Left lung (tissue), 10 donors: ENCODE results near the gene FBXW7. TPM values are rescaled to one million over a fixed set of nuclear protein-coding genes. Genes with fewer than 3 reads are reported as not detected.

Experiments used
- ATAC-seq: fragments of 200-7000 bp; cut with Tn5 transposase; one replicate; pipeline ENCODE4 v1.9.1; 2020; ENCODE audit warnings: moderate library complexity
- DNase-seq, 4 donors: peaks; one replicate each; pipeline ENCODE4 v3.0.0-alpha.2; 2013 to 2020
- H3K27ac ChIP-seq, 2 donors: fragments of 200-600 bp; sonication (generic) in 1 of 2; one replicate each; pipeline versions ENCODE4 v1.5.0 to v1.8.0; 2020 to 2021
- H3K27me3 ChIP-seq, 2 donors: fragments of 200-600 bp; sonication (generic) in 1 of 2; one replicate each; pipeline versions ENCODE4 v1.5.0 to v1.8.0; 2020 to 2021
- H3K36me3 ChIP-seq, 2 donors: fragments of 200-600 bp; sonication (generic) in 1 of 2; one replicate each; pipeline versions ENCODE4 v1.5.0 to v1.8.0; 2020 to 2021
- H3K4me1 ChIP-seq, 2 donors: fragments of 200-600 bp; one replicate each; pipeline ENCODE4 v1.8.0; 2021
- H3K4me3 ChIP-seq, 2 donors: fragments of 200-600 bp; sonication (generic) in 1 of 2; one replicate each; pipeline versions ENCODE4 v1.5.0 to v1.8.0; 2020 to 2021; ENCODE audit warnings: mild to moderate bottlenecking in 1 of 2
- H3K9me3 ChIP-seq, 2 donors: fragments of 200-600 bp; sonication (generic) in 1 of 2; one replicate each; pipeline versions ENCODE4 v1.5.0 to v1.8.0; 2020 to 2021
- CTCF ChIP-seq, 2 donors: fragments of 200-600 bp; sonication (generic) in 1 of 2; IDR thresholded peaks; one replicate each; pipeline versions ENCODE4 v1.5.0 to v1.8.0; 2021; ENCODE audit warnings: antibody characterized with exemption in 2 of 2
- intact Hi-C, 2 donors: fragments of 100-400 bp; cut with DNase I; formaldehyde crosslinking; loops; one replicate each; pipeline versions ENCODE4 v1.11.2 to v1.14.2; 2022
- polyA plus RNA-seq, 6 donors: library from polyadenylated mRNA; unstranded; fragments of 120-200 nt; gene quantifications; one replicate each; pipeline ENCODE4 v1.2.1, GENCODE V29; 2013; ENCODE audit not compliant: insufficient read length in 6 of 6
- total RNA-seq, 2 donors: library from RNA; stranded (reverse); fragmentation: NEBNext Ultra II Directional; extraction: Animal tissue kit (Norgen Biotek cat#: 25700); gene quantifications; one replicate each; pipeline ENCODE4 v1.2.1, GENCODE V29; 2021
- donor health status: DM: no; HTN: yes; CAD: no.
- donor health status: DM: no; HTN: no; CAD: no.

Gene FBXW7
- total and polyA plus RNA-seq, 8 donors: 29.0 to 39.7 (median 34.7) TPM

- Histone ChIP-seq H3K4me3 (no peak overlapping the region), H3K36me3 (peaks cover 0 to 4% of the 10 kb centered on the region in 2 donors), H3K27me3 (no peaks in the 10 kb centered on the region), H3K4me1 (peaks cover 0 to 16% of the 10 kb centered on the region in 2 donors), H3K27ac (no peak overlapping the region), H3K9me3 (no peaks in the 10 kb centered on the region)
- ATAC-seq (peak; percentile 42), DNase-seq (peak in 1 of 4 donors; percentile 52)
- no peak for TF ChIP-seq CTCF (IDR thresholded peaks at IDR 0.05)
- intact Hi-C loops: no loop called here
Measured at GRCh38 chr4:152431291-152431690, 104.6 kb downstream of the FBXW7 start.

- ATAC-seq (no peak), DNase-seq (no peak)
- Histone ChIP-seq H3K36me3 (peaks cover 0 to 4% of the 10 kb centered on the region in 2 donors), H3K9me3 (no peaks in the 10 kb centered on the region), H3K27me3 (no peaks in the 10 kb centered on the region), H3K4me1 (peaks cover 0 to 17% of the 10 kb centered on the region in 2 donors), H3K27ac (no peak overlapping the region), H3K4me3 (no peak overlapping the region)
- intact Hi-C loops: no loop called here
- no peak for TF ChIP-seq CTCF (IDR thresholded peaks at IDR 0.05)
Measured at GRCh38 chr4:152430507-152430906, 105.4 kb downstream of the FBXW7 start.

GRCh38 chr4:152427981-152428380, 107.9 kb downstream of the FBXW7 start:
- no peak for ATAC-seq
- no peaks in the 10 kb centered on the region for H3K27me3 ChIP-seq
- H3K36me3 ChIP-seq: peaks cover 0 to 4% of the 10 kb centered on the region in 2 donors
- H3K4me3 ChIP-seq: no peak overlapping the region
- DNase-seq: no peak
- no peaks in the 10 kb centered on the region for H3K9me3 ChIP-seq
- H3K27ac ChIP-seq: no peak overlapping the region
- H3K4me1 ChIP-seq: peaks cover 0 to 20% of the 10 kb centered on the region in 2 donors
- TF ChIP-seq CTCF (IDR thresholded peaks at IDR 0.05): no peak
- intact Hi-C loops: no loop called here

GRCh38 chr4:152424977-152425376, 110.9 kb downstream of the FBXW7 start:
- no peak for TF ChIP-seq CTCF (IDR thresholded peaks at IDR 0.05)
- Histone ChIP-seq H3K4me1 (peaks cover 0 to 10% of the 10 kb centered on the region in 2 donors), H3K36me3 (peaks cover 0 to 4% of the 10 kb centered on the region in 2 donors), H3K9me3 (no peaks in the 10 kb centered on the region), H3K27me3 (no peaks in the 10 kb centered on the region), H3K4me3 (no peak overlapping the region), H3K27ac (no peak overlapping the region)
- no peak for DNase-seq
- intact Hi-C loops: no loop called here
- peak; percentile 61 for ATAC-seq

- H3K36me3 ChIP-seq: peaks cover 0 to 4% of the 10 kb centered on the region in 2 donors
- no peak for DNase-seq
- H3K27ac ChIP-seq: no peak overlapping the region
- H3K9me3 ChIP-seq: no peaks in the 10 kb centered on the region
- TF ChIP-seq CTCF (IDR thresholded peaks at IDR 0.05): no peak
- H3K4me3 ChIP-seq: no peak overlapping the region
- H3K27me3 ChIP-seq: no peaks in the 10 kb centered on the region
- no peak for ATAC-seq
- intact Hi-C loops: no loop called here
- peaks cover 0 to 10% of the 10 kb centered on the region in 2 donors for H3K4me1 ChIP-seq
Measured at GRCh38 chr4:152424396-152424795, 111.5 kb downstream of the FBXW7 start.
